DMS 273 (cell line): ENCODE results near the gene DCLRE1C.
"Not testable (repeated sequence)": the region's sequence is repeated elsewhere in the genome, so short reads cannot be mapped to it uniquely, and the experiment has no call there.

Source experiments
- DNase-seq: peaks from one replicate; lab custom pipeline; 2025; ENCODE audit not compliant: unreplicated experiment; lab: John Stamatoyannopoulos, UW

Gene DCLRE1C

GRCh38 chr10:14945108-14945507, 8.8 kb downstream of the DCLRE1C start:
- DNase-seq: no peak

DNA sequence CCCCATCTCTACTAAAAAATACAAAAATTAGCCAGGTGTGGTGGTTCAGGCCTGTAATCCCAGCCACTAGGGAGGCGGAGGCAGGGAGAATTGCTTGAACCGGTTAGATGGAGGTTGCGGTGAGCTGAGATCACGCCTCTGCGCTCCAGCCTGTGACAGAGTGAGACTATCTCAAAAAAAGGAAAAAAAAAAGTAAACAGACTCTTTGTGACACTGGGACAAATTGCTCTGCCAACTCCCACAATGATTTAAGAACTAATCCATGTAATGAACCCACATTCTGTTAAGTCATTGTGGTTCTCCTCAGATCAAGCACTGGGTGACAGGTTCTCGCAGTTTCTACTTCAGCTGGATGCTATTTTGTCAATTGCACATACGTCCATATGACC, 11.0 kb downstream of the DCLRE1C start:
- not testable (repeated sequence) for DNase-seq

DNA sequence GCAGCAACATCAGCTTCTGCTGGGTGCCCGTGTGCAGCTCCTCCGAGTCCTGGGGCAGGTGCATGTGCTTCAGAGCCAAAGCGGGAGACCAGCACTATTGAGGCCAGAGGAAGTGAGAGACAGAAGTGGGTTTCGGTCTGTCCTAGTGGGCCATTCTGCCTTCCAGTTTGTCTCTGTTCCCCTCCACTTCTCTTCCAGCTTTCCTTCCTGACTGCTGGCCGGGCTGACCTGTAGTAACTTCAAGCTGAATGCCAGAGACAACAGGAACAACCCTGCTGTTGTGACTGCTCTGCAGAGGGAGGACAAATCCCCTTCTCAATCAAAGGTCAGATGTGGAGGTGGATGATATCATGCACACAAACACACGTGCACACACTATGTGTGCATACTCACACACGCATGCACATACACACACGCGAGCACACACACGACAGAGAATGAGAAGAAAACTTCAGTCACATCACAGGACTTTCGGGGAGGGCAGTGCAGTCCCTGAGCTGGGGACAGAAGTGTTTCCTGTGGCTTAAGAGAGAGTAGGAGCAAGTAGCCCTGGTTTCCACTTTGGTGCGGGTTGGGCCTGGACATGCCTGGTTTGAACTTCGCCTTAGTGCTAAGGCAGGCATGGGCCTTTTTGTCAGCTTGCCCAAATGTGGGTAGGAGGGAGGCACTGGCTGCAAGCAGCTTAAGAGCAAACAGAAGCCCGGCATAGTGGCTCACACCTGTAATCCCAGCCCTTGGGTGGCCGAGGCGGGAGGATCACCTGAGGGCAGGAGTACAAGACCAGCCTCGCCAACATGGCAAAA, 11.5 kb downstream of the DCLRE1C start:
- not testable (repeated sequence) for DNase-seq

GRCh38 chr10:14938971-14939370, 14.9 kb downstream of the DCLRE1C start:
- not testable (repeated sequence) for DNase-seq

DNA sequence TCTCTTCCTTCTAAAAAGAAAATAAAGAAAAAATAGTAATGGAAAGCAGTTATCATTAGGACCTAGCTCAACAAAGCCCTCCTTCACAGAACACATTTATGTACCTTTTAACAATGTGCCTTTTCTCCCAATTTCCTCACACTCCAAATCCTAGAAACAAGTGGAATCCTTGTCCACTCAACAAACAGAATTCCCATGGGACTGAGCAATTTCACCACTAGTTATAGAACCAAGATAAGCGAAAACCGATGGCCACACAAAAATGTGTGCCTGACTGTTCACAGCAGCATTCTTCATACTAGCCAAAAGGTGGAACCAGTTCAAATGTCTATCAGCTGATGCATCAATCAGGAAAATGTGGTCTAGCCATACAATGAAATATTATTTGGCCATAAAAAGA, 17.3 kb downstream of the DCLRE1C start:
- no peak for DNase-seq

- DNase-seq: no peak
Measured at GRCh38 chr10:14930610-14931009, 23.3 kb downstream of the DCLRE1C start.

DNA sequence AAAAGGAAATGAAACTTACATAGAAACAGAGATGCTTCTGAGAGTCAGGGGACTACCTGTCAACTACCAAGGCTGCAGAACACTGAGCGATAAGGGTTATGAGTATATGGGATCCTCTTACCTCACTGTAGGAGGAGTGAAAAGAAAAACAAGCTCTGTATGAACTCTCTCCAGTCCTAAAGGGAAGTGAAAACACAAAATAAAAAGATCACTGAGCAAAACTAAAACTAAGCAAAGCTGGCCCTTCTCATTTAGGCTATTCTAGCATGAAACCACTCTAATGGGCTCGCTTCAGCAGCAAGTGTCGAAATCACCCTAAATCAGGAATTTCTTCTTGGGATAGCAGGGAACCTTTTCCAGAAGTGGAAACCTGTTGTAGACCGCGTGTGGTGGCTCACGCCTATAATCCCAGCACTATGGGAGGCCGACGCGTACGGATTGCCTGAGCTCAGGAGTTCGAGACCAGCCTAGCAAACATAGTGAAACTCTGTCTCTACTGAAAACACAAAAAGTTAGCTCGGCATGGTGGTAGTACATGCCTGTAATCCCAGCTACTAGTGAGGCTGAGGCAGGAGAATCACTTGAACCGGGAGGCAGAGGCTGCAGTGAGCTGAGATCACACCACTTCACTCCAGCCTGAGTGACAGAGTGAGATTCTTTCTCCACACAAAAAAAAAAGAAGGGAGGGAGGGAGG, 27.0 kb downstream of the DCLRE1C start:
- no peak for DNase-seq

- no peak for DNase-seq
Measured at GRCh38 chr10:14926061-14926470, 27.8 kb downstream of the DCLRE1C start.

- no peak for DNase-seq
Measured at GRCh38 chr10:14925268-14925667, 28.6 kb downstream of the DCLRE1C start.

GRCh38 chr10:14924013-14924412, 29.9 kb downstream of the DCLRE1C start:
- DNase-seq: no peak

GRCh38 chr10:14918964-14919363, 34.9 kb downstream of the DCLRE1C start:
- no peak for DNase-seq

- no peak for DNase-seq
Measured at GRCh38 chr10:14917827-14918226, 36.1 kb downstream of the DCLRE1C start.

- no peak for DNase-seq
Measured at GRCh38 chr10:14916600-14916999, 37.3 kb downstream of the DCLRE1C start.

GRCh38 chr10:14911801-14912200, 42.1 kb downstream of the DCLRE1C start:
- DNase-seq: no peak

GRCh38 chr10:14910953-14911352, 42.9 kb downstream of the DCLRE1C start:
- DNase-seq: no peak

DNA sequence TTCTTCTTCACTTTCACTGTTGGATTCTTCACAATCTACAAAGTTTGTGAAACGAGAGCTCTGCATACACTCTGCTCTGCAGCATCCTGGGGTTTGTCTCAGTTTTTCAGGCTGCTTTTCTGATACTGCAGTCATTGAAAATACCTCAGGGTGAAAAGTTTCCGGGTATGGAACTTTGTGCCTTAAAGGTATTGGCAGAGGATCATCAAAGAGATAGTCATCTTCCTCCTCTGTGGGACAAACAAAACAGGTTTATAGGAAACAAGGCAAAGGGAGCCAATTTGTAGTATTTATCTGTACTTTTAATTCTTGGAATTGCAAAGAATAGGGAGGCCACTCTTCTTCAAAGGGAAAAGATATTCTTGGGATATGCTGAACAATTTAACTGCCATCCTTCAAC, 44.8 kb downstream of the DCLRE1C start:
- no peak for DNase-seq

DNA sequence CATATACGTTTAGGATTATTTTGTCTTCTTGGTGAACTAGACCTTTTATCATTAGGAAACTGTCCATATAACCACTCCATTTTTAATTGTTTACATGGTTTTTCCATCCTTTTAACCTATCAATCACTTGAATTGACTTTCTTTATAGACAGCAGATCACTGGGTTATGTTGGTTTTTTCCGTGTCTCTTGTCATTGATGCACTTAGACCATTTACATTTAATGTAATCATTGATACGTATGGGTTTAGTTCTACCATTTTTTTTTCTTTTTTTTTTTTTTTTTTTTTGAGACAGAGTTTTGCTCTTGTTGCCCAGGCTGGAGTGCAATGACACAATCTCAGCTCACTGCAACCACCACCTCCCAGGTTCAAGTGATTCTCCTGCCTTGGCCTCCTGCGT, 46.3 kb downstream of the DCLRE1C start:
- not testable (repeated sequence) for DNase-seq

DNA sequence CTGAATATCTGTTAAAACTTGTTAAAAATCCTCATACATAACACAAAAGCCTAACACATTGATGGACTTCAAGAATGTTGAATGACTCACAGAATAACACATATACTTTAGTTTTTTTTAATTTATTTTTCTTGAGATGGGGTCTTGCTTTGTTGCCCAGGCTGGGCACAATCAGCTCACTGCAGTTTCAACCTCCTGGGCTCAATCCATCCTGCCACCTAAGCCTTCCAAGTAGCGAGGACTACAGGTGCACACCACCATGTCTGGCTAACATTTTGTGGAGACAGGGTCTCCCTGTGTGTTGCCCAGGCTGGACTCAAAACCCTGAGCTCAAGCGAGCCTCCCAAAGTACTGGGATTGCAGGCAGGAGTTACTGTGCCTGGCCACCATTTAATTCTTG, 47.1 kb downstream of the DCLRE1C start:
- no peak for DNase-seq

GRCh38 chr10:14905890-14906289, 48.0 kb downstream of the DCLRE1C start:
- DNase-seq: no peak

DNA sequence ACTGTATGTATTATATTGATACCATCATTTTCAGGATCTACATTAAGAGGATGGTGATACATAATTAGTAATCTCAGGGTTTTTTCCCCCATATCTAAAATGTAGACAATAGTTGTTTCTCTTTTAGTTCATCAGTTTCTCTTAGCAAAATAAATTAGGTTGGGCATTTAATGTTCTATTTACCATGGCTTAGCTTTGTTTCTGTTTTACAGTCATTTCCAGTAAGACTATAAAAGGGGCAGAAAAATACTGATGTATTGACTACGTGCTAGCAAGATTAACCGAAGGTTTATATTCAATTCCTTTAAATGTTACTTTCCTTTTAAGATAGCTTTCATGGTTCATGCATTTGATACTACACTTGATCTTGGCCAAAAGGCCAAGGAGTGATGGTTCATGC, 49.0 kb downstream of the DCLRE1C start:
- no peak for DNase-seq

DNA sequence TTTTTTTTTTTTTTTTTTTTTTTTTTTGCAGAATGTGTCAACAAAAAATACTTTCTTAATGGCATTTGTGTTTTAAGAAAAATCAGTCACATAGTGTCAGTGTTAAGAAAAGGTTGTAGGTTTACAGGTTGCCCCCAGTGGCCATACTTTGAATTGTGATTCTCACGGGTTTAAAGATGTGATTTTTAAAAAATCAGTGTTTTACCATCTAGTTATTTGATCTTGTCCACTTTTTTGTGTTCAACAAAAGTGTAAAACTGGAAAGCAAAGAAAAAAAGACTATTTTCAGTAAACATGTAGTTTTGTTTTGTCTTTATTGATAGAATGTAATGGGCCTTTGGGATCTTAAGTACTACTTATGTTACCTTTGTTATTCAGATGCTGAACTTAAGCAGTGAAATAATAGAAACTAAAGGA, 49.6 kb downstream of the DCLRE1C start:
- DNase-seq: peak; percentile 30

- no peak for DNase-seq
Measured at GRCh38 chr10:14891151-14891550, 62.7 kb downstream of the DCLRE1C start.
